ENCODE measurements around the gene THSD4.

DNA sequence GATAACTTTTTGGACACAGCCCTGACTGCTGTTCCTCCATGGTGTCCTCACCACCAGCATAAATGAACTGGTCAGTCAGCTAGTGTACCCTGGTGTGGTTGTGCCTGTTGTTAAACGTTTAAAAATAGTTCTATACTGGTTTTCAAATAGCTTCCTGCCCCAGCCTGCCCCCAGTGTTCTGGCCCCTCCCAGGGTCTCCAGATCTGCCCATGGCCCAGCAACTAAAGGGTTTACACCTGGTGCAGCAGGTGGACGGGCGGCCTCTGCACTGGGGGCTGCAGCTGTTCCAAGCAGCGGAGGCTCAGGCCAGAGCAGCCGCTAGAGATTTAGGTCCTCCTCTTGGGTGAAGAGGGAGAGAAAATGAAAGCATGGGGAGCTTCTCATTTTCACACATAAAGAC is 689.0 kb downstream of the THSD4 start:
- TF ChIP-seq, protein P1, sequence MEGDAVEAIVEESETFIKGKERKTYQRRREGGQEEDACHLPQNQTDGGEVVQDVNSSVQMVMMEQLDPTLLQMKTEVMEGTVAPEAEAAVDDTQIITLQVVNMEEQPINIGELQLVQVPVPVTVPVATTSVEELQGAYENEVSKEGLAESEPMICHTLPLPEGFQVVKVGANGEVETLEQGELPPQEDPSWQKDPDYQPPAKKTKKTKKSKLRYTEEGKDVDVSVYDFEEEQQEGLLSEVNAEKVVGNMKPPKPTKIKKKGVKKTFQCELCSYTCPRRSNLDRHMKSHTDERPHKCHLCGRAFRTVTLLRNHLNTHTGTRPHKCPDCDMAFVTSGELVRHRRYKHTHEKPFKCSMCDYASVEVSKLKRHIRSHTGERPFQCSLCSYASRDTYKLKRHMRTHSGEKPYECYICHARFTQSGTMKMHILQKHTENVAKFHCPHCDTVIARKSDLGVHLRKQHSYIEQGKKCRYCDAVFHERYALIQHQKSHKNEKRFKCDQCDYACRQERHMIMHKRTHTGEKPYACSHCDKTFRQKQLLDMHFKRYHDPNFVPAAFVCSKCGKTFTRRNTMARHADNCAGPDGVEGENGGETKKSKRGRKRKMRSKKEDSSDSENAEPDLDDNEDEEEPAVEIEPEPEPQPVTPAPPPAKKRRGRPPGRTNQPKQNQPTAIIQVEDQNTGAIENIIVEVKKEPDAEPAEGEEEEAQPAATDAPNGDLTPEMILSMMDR (conservative IDR thresholded peaks at IDR 0.05; ENCODE audit: low read depth, low read length), result no peak
- no peak for TF ChIP-seq EZH2phosphoT487 (IDR thresholded peaks at IDR 0.05; ENCODE audit: borderline replicate concordance, low read length)
